CD14-positive monocyte (primary cell): Measurements from ENCODE around the gene PTPRN2. TPM values are rescaled to one million over a fixed set of nuclear protein-coding genes. Genes with fewer than 3 reads are reported as not detected.
A peak's percentile ranks its signal among the peaks of the same experiment; 100 is the strongest.

Source experiments
- DNase-seq, 3 donors: peaks; one replicate each; pipeline ENCODE4 v3.0.0-alpha.2; 2011 to 2022
- H2AFZ ChIP-seq: 2 replicates; pipeline ENCODE4 v1.6.0; 2012; ENCODE audit warnings: mild to moderate bottlenecking, low read depth, low read length, inconsistent platforms; ENCODE audit not compliant: insufficient read depth, poor library complexity, severe bottlenecking
- H3K27ac ChIP-seq, 2 donors: 1 replicate in 1 of 2; 2 replicates in 1 of 2; pipeline ENCODE4 v1.5.1; 2012 to 2013; ENCODE audit warnings: low read length in 2 of 2, control low read depth in 1 of 2, inconsistent platforms in 1 of 2, low read depth in 1 of 2, mild to moderate bottlenecking in 1 of 2
- H3K27me3 ChIP-seq, 2 donors: one replicate each; pipeline versions ENCODE4 v1.6.0 to v1.6.1; 2011 to 2013; ENCODE audit warnings: low read length in 2 of 2; ENCODE audit not compliant: control insufficient read depth in 2 of 2, insufficient read depth in 2 of 2
- H3K36me3 ChIP-seq, 2 donors: replicated peaks in 1 of 2; 1 replicate in 1 of 2; 2 replicates in 1 of 2; pipeline versions ENCODE4 v1.5.1 to v1.6.1; 2012 to 2013; ENCODE audit warnings: low read length in 2 of 2, control low read depth in 1 of 2, inconsistent platforms in 1 of 2, mild to moderate bottlenecking in 1 of 2; ENCODE audit not compliant: insufficient read depth in 2 of 2, control insufficient read depth in 1 of 2
- H3K4me1 ChIP-seq, 2 donors: 1 replicate in 1 of 2; 2 replicates in 1 of 2; pipeline versions ENCODE4 v1.5.1 to v1.6.1; 2012 to 2013; ENCODE audit warnings: low read length in 2 of 2, control low read depth in 1 of 2, inconsistent platforms in 1 of 2, mild to moderate bottlenecking in 1 of 2, moderate library complexity in 1 of 2; ENCODE audit not compliant: insufficient read depth in 2 of 2, control insufficient read depth in 1 of 2
- H3K4me2 ChIP-seq: replicated peaks from 2 replicates; pipeline ENCODE3; 2012; ENCODE audit warnings: low read length, moderate library complexity, mild to moderate bottlenecking; ENCODE audit not compliant: poor library complexity, severe bottlenecking; ENCODE audit errors: extremely low read depth
- H3K4me3 ChIP-seq, 3 experiments: fragments of 200-600 bp in 1 of 3; sonication (generic) in 1 of 3; replicated peaks in 1 of 3; 1 replicate in 2 of 3; 2 replicates in 1 of 3; pipeline ENCODE4 v1.5.1; 2011 to 2013; ENCODE audit warnings: low read length in 3 of 3, mild to moderate bottlenecking in 3 of 3, control low read depth in 2 of 3, low read depth in 2 of 3, inconsistent platforms in 1 of 3, moderate library complexity in 1 of 3
- H3K79me2 ChIP-seq: 2 replicates; pipeline ENCODE4 v1.6.0; 2012; ENCODE audit warnings: mild to moderate bottlenecking, control low read depth, inconsistent platforms, low read length, moderate library complexity; ENCODE audit not compliant: insufficient read depth
- H3K9ac ChIP-seq: 2 replicates; pipeline ENCODE4 v1.6.0; 2017; ENCODE audit warnings: low read length, mild to moderate bottlenecking; ENCODE audit not compliant: insufficient read depth, poor library complexity, severe bottlenecking
- H3K9me3 ChIP-seq, 2 donors: replicated peaks in 1 of 2; 1 replicate in 1 of 2; 2 replicates in 1 of 2; pipeline versions ENCODE4 v1.5.1 to v1.6.1; 2012 to 2013; ENCODE audit warnings: low read length in 2 of 2, control low read depth in 1 of 2; ENCODE audit not compliant: control insufficient read depth in 1 of 2, insufficient read depth in 1 of 2
- H4K20me1 ChIP-seq: 2 replicates; pipeline ENCODE4 v1.6.0; 2012; ENCODE audit warnings: mild to moderate bottlenecking, low read length, control low read depth, moderate library complexity; ENCODE audit not compliant: insufficient read depth
- H3K27ac Mint-ChIP-seq, 7 donors: one replicate each; pipeline ENCODE4 v1.8.0; 2020; ENCODE audit warnings: mild to moderate bottlenecking in 7 of 7, mixed read lengths in 7 of 7, moderate library complexity in 6 of 7, inconsistent platforms in 2 of 7
- H3K27me3 Mint-ChIP-seq, 3 donors: one replicate each; pipeline ENCODE4 v1.8.0; 2021 to 2022; ENCODE audit warnings: low read depth in 3 of 3, mild to moderate bottlenecking in 3 of 3, mixed read lengths in 3 of 3, moderate library complexity in 3 of 3, inconsistent platforms in 1 of 3
- H3K36me3 Mint-ChIP-seq, 2 donors: one replicate each; pipeline ENCODE4 v1.8.0; 2020; ENCODE audit warnings: mixed read lengths in 2 of 2, inconsistent platforms in 1 of 2, mild to moderate bottlenecking in 1 of 2
- H3K4me1 Mint-ChIP-seq: one replicate; pipeline ENCODE4 v1.8.0; 2020; ENCODE audit warnings: mild to moderate bottlenecking, mixed read lengths
- H3K4me3 Mint-ChIP-seq, 2 donors: one replicate each; pipeline ENCODE4 v1.8.0; 2020; ENCODE audit warnings: mild to moderate bottlenecking in 2 of 2, mixed read lengths in 2 of 2, moderate library complexity in 1 of 2
- H3K9me3 Mint-ChIP-seq, 7 donors: one replicate each; pipeline ENCODE4 v1.8.0; 2020 to 2022; ENCODE audit warnings: mixed read lengths in 7 of 7, mild to moderate bottlenecking in 6 of 7, moderate library complexity in 6 of 7, inconsistent platforms in 2 of 7
- WGBS: methylation state at CpG from one replicate; pipeline ENCODE4 v1.1.5; 2013; ENCODE audit warnings: missing lambda C conversion rate; ENCODE audit not compliant: insufficient coverage; 5-methylcytosine and 5-hydroxymethylcytosine counted together
- intact Hi-C, 2 donors: fragments of 100-400 bp; cut with micrococcal nuclease; formaldehyde crosslinking; loops; one replicate each; pipeline versions ENCODE4 v1.15.0 to v1.15.1; 2023
- polyA plus RNA-seq, 3 donors: library from polyadenylated mRNA; depleted of rRNA in 1 of 3; unstranded in 2 of 3; stranded (reverse) in 1 of 3; fragments of 300-500 nt in 2 of 3; fragments of >200 nt in 1 of 3; fragmentation: Illumina TruSeq in 2 of 3; gene quantifications; 1 replicate in 2 of 3; 2 replicates in 1 of 3; pipeline ENCODE4 v1.2.3, GENCODE V29; 2012 to 2021
- TF ChIP-seq, protein P1 (sequence below): fragments of 200-600 bp; IDR thresholded peaks from one replicate; pipeline ENCODE4 v1.8.0; 2022; ENCODE audit warnings: antibody characterized with exemption, mild to moderate bottlenecking

Gene PTPRN2
- polyA plus RNA-seq, 3 donors, result 0.25 to 1.4 (median 0.97) TPM

DNA sequence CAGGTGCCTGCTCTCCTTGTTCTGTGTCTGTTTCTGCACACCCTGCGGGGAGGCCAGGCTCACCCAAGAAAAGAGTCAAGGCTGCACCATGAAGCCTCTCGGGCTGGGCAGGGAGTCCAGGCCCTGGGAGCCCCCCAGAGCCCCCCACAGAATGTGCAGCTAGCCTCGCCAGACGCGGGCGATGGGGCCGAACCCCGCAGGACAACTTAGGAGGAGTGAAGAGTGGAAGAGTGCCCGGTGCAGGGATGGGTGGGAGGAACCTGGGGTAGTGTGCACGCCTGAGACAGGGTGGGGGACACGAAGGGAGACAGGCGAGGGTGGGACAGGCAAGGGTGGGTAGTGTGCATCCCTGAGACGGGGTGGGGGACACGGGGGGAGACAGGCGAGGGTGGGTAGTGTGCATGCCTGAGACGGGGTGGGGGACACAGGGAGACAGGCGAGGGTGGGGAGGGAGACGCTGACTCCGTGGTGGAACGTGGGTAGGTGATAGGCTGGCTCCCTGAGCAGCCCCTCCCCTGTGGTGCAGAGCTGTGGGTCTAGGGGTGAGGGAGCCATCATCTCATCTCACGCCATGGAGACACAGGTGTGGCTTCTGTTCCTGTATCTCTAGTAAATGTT lies 635.5 kb downstream of the PTPRN2 start:
- peaks cover under 1 to 4% of the 10 kb centered on the region in 2 donors for H3K9me3 ChIP-seq
- H4K20me1 ChIP-seq, result no peaks in the 10 kb centered on the region
- Mint-ChIP-seq H3K4me3 (no peak overlapping the region), H3K36me3 (no peaks in the 10 kb centered on the region), H3K4me1 (no peaks in the 10 kb centered on the region), H3K27me3 (peaks cover 1 to 3% (median 1%) of the 10 kb centered on the region in 3 donors), H3K27ac (peak overlapping the region in 1 of 7 donors; percentile 29), H3K9me3 (peaks cover 0 to 11% (median 7%) of the 10 kb centered on the region in 7 donors)
- H3K4me3 ChIP-seq, result no peak overlapping the region
- no peak overlapping the region for H3K9ac ChIP-seq
- TF ChIP-seq, protein P1, sequence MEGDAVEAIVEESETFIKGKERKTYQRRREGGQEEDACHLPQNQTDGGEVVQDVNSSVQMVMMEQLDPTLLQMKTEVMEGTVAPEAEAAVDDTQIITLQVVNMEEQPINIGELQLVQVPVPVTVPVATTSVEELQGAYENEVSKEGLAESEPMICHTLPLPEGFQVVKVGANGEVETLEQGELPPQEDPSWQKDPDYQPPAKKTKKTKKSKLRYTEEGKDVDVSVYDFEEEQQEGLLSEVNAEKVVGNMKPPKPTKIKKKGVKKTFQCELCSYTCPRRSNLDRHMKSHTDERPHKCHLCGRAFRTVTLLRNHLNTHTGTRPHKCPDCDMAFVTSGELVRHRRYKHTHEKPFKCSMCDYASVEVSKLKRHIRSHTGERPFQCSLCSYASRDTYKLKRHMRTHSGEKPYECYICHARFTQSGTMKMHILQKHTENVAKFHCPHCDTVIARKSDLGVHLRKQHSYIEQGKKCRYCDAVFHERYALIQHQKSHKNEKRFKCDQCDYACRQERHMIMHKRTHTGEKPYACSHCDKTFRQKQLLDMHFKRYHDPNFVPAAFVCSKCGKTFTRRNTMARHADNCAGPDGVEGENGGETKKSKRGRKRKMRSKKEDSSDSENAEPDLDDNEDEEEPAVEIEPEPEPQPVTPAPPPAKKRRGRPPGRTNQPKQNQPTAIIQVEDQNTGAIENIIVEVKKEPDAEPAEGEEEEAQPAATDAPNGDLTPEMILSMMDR, result no peak
- WGBS, result 88% methylated on average over 18 of the region's 21 CpGs
- H3K4me2 ChIP-seq, result no peak overlapping the region
- no peaks in the 10 kb centered on the region for H3K79me2 ChIP-seq
- DNase-seq, result no peak
- H3K36me3 ChIP-seq, result no peaks in the 10 kb centered on the region
- H3K27ac ChIP-seq, result no peak overlapping the region
- intact Hi-C loops, result no loop called here
- H3K27me3 ChIP-seq, result no peaks in the 10 kb centered on the region
- H3K4me1 ChIP-seq, result no peaks in the 10 kb centered on the region
- H2AFZ ChIP-seq, result no peak overlapping the region

DNA sequence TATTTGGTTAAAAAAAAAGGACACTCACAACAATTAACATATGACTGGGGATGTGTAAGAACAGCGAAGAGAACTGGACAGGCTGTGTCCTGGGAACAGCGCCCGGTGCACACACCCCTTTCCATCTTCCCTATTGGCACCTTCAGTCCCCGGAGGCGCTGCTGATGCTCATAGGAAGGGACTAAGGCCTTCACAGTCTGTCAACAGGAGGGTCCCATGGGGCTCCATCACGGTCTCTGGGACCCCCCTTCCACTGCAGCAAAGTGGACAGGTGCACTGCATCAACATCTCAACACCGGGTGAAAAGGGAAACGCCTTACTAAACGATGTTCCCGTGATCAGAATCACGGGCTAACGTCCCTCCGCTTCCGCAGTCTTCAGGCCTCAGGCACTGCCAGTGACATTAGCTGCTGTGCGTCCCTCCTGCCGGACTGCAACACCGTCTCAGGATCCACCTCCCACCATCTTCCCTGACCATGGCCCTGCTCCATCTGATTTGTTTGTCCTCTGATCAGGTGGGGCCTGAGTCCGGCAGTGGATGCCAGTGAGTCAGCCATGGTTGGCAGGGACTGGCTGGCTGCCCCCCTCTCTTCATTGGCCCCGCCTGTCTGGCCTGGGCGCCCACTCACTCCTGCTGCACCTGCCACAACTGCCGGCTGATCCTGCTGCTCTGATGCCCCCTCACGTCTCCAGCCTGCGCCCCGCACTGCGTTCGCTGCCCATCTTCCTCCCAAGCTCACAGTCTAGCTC lies 636.1 kb downstream of the PTPRN2 start:
- H3K36me3 Mint-ChIP-seq, result no peaks in the 10 kb centered on the region
- Histone ChIP-seq H3K4me2 (no peak overlapping the region), H3K79me2 (no peaks in the 10 kb centered on the region), H4K20me1 (no peaks in the 10 kb centered on the region), H3K4me3 (no peak overlapping the region), H3K9ac (no peak overlapping the region), H3K27ac (no peak overlapping the region), H3K9me3 (peaks cover 7 to 11% of the 10 kb centered on the region in 2 donors), H3K4me1 (no peaks in the 10 kb centered on the region), H2AFZ (no peak overlapping the region), H3K36me3 (no peaks in the 10 kb centered on the region), H3K27me3 (no peaks in the 10 kb centered on the region)
- H3K9me3 Mint-ChIP-seq, result peaks cover 2 to 17% (median 11%) of the 10 kb centered on the region in 7 donors
- intact Hi-C loops, result no loop called here
- H3K27ac Mint-ChIP-seq, result peak overlapping the region in 1 of 7 donors; percentile 29
- no peak overlapping the region for H3K4me3 Mint-ChIP-seq
- 93% methylated on average over 23 of the region's 26 CpGs for WGBS
- DNase-seq, result no peak
- TF ChIP-seq, protein P1, result no peak
- peaks cover 1 to 2% (median 1%) of the 10 kb centered on the region in 3 donors for H3K27me3 Mint-ChIP-seq
- no peaks in the 10 kb centered on the region for H3K4me1 Mint-ChIP-seq
